WERI-Rb-1 (cell line): ENCODE data around the gene ERG.

ENCODE experiments used
- DNase-seq: peaks from one replicate; pipeline ENCODE4 v3.0.0-alpha.2; 2020
- H3K27ac ChIP-seq: fragments of 250-450 bp; sonication (Bioruptor Pico); 2 replicates; pipeline ENCODE4 v1.5.1; 2020; ENCODE audit warnings: mild to moderate bottlenecking, moderate library complexity
- H3K27me3 ChIP-seq: fragments of 250-450 bp; sonication (Bioruptor Pico); 2 replicates; pipeline ENCODE4 v1.5.1; 2021; ENCODE audit warnings: mild to moderate bottlenecking, low read depth, moderate library complexity; ENCODE audit not compliant: insufficient read depth, severe bottlenecking
- H3K36me3 ChIP-seq: fragments of 250-450 bp; sonication (Bioruptor Pico); 2 replicates; pipeline ENCODE4 v1.5.1; 2020; ENCODE audit warnings: mild to moderate bottlenecking, moderate library complexity
- H3K4me3 ChIP-seq: 2 replicates; pipeline ENCODE4 v1.5.1; 2011; ENCODE audit warnings: low read depth, mild to moderate bottlenecking, control low read depth, low read length
- H3K9me3 ChIP-seq: fragments of 250-450 bp; sonication (Bioruptor Pico); 2 replicates; pipeline ENCODE4 v1.5.1; 2021; ENCODE audit warnings: mild to moderate bottlenecking, moderate library complexity; ENCODE audit not compliant: severe bottlenecking
- TF ChIP-seq, protein P1 (sequence below): IDR thresholded peaks from 2 replicates; pipeline ENCODE4 v1.5.1; 2011; ENCODE audit warnings: low read depth, mild to moderate bottlenecking, control low read depth, inconsistent platforms, low read length

The ERG gene

DNA sequence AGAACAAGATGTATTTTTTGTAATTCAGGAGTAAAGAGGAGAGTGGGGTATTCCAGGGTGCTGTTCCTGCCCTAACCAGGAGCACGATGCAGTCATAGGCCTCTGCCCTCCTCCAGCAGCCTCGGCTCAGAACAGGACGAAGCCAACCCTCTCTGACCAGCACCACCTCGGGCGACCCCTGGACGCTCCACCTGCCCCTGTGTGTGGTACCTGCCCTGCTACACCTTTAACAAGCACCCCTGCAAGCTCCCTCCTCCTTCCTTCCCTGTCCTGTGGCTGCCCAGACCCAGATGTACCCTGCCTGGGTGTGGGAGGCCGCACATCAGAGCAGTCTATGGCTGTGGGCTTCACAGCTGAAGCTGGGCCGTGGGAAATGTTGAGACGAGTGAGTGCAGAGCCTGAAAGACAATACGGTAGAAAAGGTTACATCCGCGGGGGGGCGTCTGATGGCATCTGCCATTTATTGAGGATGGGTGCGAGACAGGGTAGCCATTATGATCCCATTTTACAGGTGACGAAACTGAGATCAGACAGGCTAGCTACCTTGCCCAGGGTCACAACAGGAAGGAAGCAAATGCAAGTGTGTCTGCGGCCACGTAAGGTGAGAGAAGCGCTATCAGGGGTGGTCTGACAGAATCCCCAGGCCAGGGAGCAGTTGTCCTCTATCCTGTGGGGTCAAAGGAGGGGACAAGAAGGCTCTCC lies 4.6 kb downstream of the ERG start:
- Histone ChIP-seq H3K4me3 (no peak overlapping the region), H3K9me3 (no peaks in the 10 kb centered on the region), H3K27ac (no peak overlapping the region), H3K36me3 (no peaks in the 10 kb centered on the region), H3K27me3 (no peaks in the 10 kb centered on the region)
- no peak for DNase-seq
- TF ChIP-seq, protein P1, sequence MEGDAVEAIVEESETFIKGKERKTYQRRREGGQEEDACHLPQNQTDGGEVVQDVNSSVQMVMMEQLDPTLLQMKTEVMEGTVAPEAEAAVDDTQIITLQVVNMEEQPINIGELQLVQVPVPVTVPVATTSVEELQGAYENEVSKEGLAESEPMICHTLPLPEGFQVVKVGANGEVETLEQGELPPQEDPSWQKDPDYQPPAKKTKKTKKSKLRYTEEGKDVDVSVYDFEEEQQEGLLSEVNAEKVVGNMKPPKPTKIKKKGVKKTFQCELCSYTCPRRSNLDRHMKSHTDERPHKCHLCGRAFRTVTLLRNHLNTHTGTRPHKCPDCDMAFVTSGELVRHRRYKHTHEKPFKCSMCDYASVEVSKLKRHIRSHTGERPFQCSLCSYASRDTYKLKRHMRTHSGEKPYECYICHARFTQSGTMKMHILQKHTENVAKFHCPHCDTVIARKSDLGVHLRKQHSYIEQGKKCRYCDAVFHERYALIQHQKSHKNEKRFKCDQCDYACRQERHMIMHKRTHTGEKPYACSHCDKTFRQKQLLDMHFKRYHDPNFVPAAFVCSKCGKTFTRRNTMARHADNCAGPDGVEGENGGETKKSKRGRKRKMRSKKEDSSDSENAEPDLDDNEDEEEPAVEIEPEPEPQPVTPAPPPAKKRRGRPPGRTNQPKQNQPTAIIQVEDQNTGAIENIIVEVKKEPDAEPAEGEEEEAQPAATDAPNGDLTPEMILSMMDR: no peak

DNA sequence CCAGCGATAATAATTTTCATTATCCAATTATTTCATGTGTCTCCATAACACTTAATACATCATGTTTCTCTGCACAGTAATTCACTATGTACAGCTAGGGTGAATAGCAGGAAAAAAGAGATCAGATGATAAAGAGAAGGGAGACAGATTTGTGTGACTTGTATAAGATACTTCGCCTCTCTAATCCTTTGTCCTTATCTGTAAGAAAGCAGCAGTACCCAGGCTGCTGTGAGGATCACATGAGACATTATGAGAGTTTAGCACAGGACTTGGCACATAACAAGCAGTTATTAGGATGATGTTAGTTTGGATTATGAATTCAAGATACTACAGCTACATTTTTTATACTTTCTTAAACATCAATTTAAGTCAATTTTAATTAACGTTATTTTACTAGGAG lies 6.3 kb downstream of the ERG start:
- DNase-seq: no peak
- Histone ChIP-seq H3K27ac (no peak overlapping the region), H3K9me3 (no peaks in the 10 kb centered on the region), H3K4me3 (no peak overlapping the region), H3K27me3 (no peaks in the 10 kb centered on the region), H3K36me3 (no peaks in the 10 kb centered on the region)
- TF ChIP-seq, protein P1: no peak

DNA sequence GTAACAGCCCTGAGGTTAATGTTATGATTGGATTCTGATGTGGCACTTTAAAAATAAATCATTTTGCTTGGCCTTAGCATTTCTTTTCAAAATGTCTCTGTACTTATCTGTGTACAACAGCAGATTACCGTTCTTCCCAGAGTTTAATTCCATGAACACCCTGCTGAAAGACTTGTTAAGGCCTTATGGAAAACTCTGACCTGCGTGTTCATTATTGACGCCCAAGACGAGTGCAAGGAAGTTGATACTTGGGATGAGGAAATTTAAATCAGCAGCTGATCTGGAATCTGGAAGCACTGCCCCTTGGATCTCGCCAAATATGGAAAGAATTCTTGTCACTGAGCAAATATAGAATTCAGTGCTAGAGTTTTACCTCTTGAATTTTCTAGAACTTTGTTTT lies 6.7 kb downstream of the ERG start:
- H3K27me3 ChIP-seq: no peaks in the 10 kb centered on the region
- no peak for DNase-seq
- H3K27ac ChIP-seq: no peak overlapping the region
- no peaks in the 10 kb centered on the region for H3K9me3 ChIP-seq
- no peak overlapping the region for H3K4me3 ChIP-seq
- TF ChIP-seq, protein P1: no peak
- H3K36me3 ChIP-seq: no peaks in the 10 kb centered on the region

DNA sequence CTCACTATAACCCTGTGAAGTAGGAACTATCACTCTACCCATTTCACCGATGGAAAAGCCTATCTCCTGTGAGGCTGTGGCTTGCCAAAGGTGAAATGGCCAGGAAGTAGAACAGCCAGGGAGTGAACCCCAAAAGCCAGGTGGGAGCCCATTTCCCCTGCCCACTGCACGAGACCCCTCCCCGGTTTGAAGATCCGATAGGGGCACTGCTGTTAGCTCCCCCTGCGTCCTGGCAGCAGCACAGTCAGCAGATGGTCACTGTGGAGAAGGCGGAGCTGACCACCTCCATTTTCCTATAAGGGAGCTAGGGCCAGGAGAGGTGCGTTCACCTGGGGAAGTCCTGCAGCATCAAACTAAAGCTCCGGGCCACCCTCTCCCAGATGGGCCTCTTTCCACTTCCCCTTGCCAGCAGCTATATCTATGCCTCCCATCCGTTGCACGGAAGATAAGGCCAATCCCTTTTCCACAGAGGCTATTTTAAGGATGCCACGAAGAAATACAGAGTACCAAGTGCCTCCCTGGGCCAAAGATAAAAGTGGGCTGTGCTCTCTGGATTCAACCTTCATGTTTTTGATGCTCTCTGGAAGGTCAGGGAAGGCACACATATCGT lies 7.8 kb downstream of the ERG start:
- TF ChIP-seq, protein P1: no peak
- H3K36me3 ChIP-seq: no peaks in the 10 kb centered on the region
- no peaks in the 10 kb centered on the region for H3K9me3 ChIP-seq
- DNase-seq: no peak
- no peak overlapping the region for H3K27ac ChIP-seq
- no peaks in the 10 kb centered on the region for H3K27me3 ChIP-seq
- no peak overlapping the region for H3K4me3 ChIP-seq

DNA sequence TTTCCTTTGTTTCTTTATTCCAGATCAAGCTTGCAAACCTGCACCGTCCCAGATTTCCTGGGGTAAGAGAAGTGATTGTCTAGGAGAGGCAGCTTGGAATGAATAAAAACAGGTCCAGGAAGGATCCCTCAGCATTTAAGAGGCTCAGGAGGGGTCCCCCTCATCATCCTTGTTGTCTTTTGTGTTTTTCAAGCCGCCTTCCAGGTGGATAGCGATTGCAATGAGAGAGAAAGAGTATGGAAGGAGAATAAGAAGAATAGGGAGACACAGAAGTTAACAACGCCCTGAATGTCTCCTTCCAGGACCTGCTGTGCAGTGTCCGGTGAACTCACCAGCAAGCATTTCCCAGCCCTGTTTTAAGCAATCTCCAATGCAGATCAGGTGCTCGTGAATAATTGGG lies 8.5 kb downstream of the ERG start:
- TF ChIP-seq, protein P1: no peak
- H3K27ac ChIP-seq: no peak overlapping the region
- no peak for DNase-seq

DNA sequence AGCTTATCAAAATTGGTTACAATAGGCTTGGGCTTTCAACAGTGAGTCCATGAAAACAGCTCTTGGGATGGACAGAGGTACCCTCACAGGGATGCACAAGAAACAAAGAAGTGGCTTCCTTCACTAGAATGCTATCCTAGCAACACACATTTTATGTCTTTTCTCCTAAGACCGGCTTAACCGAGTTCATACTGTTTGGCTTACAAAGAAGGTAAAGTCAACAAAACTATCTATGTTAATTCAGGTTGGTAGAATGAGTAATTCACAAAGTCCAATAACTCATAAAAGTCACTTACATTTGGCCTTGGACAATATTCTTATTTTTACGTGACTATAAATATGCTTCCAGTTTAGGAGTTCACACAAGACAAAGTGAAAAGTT lies 9.0 kb downstream of the ERG start:
- no peaks in the 10 kb centered on the region for H3K27me3 ChIP-seq
- H3K9me3 ChIP-seq: no peaks in the 10 kb centered on the region
- no peak overlapping the region for H3K27ac ChIP-seq
- TF ChIP-seq, protein P1: no peak
- H3K36me3 ChIP-seq: no peaks in the 10 kb centered on the region
- no peak for DNase-seq
- no peak overlapping the region for H3K4me3 ChIP-seq

More for the DNA sequence above, 8.5 kb downstream of the ERG start:
- H3K4me3 ChIP-seq: no peak overlapping the region
- no peaks in the 10 kb centered on the region for H3K27me3 ChIP-seq
- no peaks in the 10 kb centered on the region for H3K9me3 ChIP-seq
- H3K36me3 ChIP-seq: no peaks in the 10 kb centered on the region
